B cell (primary cell): Measurements from ENCODE around the gene RBFA. TPM values are rescaled to one million over a fixed set of nuclear protein-coding genes. Genes with fewer than 3 reads are reported as not detected.

Experiments
- ATAC-seq: fragments of 200-7000 bp; cut with Tn5 transposase; one replicate; pipeline ENCODE4 v1.10.0; 2021; ENCODE audit warnings: low read depth, mild to moderate bottlenecking, moderate number of reproducible peaks, moderate library complexity
- CTCF ChIA-PET: fragments of 350-600 bp; sonication (Branson Sonifier 250); formaldehyde crosslinking; loops from one replicate; lab custom pipeline; 2021; ENCODE audit warnings: antibody characterized with exemption, inconsistent platforms; lab: Charles Lee
- POLR2A ChIA-PET: fragments of 350-600 bp; sonication (Branson Sonifier 250); formaldehyde crosslinking; loops from one replicate; lab custom pipeline; 2021; ENCODE audit warnings: antibody characterized with exemption; lab: Charles Lee
- DNase-seq: peaks from one replicate; pipeline ENCODE4 v3.0.0; 2013
- H2AFZ ChIP-seq: 2 replicates; pipeline ENCODE4 v1.6.1; 2012; ENCODE audit warnings: mild to moderate bottlenecking, low read depth, low read length; ENCODE audit not compliant: insufficient read depth, poor library complexity, severe bottlenecking
- H3K27ac ChIP-seq, 2 donors: 1 replicate in 1 of 2; 2 replicates in 1 of 2; pipeline ENCODE4 v1.5.1; 2012 to 2013; ENCODE audit warnings: low read length in 2 of 2, mild to moderate bottlenecking in 2 of 2, moderate library complexity in 1 of 2
- H3K27me3 ChIP-seq, 4 experiments: fragments of 200-600 bp in 1 of 4; sonication (generic) in 1 of 4; replicated peaks in 1 of 4; 1 replicate in 2 of 4; 2 replicates in 2 of 4; pipeline versions ENCODE4 v1.6.1 to v1.7.0; 2013 to 2016; ENCODE audit warnings: low read length in 3 of 4, mild to moderate bottlenecking in 2 of 4, mixed read lengths in 1 of 4, moderate library complexity in 1 of 4; ENCODE audit not compliant: insufficient read depth in 4 of 4, control insufficient read depth in 3 of 4; ENCODE audit errors: control extremely low read depth in 1 of 4
- H3K36me3 ChIP-seq, 2 experiments: replicated peaks in 1 of 2; 1 replicate in 1 of 2; 2 replicates in 1 of 2; pipeline versions ENCODE4 v1.6.1 to v1.7.1; 2013; ENCODE audit warnings: low read length in 1 of 2; ENCODE audit not compliant: insufficient read depth in 2 of 2, control insufficient read depth in 1 of 2; ENCODE audit errors: control extremely low read depth in 1 of 2, extremely low read depth in 1 of 2
- H3K4me1 ChIP-seq, 2 donors: fragments of 200-600 bp in 1 of 2; sonication (generic) in 1 of 2; 1 replicate in 1 of 2; 2 replicates in 1 of 2; pipeline versions ENCODE4 v1.5.1 to v1.6.1; 2013 to 2017; ENCODE audit warnings: low read length in 2 of 2; ENCODE audit not compliant: control insufficient read depth in 2 of 2, insufficient read depth in 2 of 2
- H3K4me2 ChIP-seq: replicated peaks from 2 replicates; pipeline ENCODE3; 2012; ENCODE audit warnings: mild to moderate bottlenecking, low read depth, low read length; ENCODE audit not compliant: poor library complexity, severe bottlenecking
- H3K4me3 ChIP-seq, 5 experiments: fragments of 200-600 bp in 1 of 5; sonication (generic) in 1 of 5; 1 replicate in 3 of 5; 2 replicates in 2 of 5; pipeline versions ENCODE4 v1.5.1 to v1.7.0; 2011 to 2016; ENCODE audit warnings: low read length in 4 of 5, mild to moderate bottlenecking in 4 of 5, low read depth in 2 of 5, control low read depth in 1 of 5, moderate library complexity in 1 of 5; ENCODE audit not compliant: insufficient read depth in 1 of 5; ENCODE audit errors: control extremely low read depth in 1 of 5, extremely low read depth in 1 of 5
- H3K79me2 ChIP-seq: fragments of 200-600 bp; sonication (generic); one replicate; pipeline ENCODE4 v1.6.0; 2016; ENCODE audit warnings: low read length; ENCODE audit not compliant: control insufficient read depth, insufficient read depth
- H3K9ac ChIP-seq: fragments of 200-600 bp; sonication (generic); 2 replicates; pipeline ENCODE4 v1.6.1; 2017; ENCODE audit warnings: mild to moderate bottlenecking, low read length, moderate library complexity
- H3K9me3 ChIP-seq, 3 donors: one replicate each; pipeline versions ENCODE4 v1.6.1 to v1.7.1; 2013; ENCODE audit warnings: low read length in 2 of 3; ENCODE audit not compliant: control insufficient read depth in 2 of 3, insufficient read depth in 1 of 3; ENCODE audit errors: control extremely low read depth in 1 of 3
- H4K20me1 ChIP-seq: 2 replicates; pipeline ENCODE4 v1.6.0; 2012; ENCODE audit warnings: mild to moderate bottlenecking, low read length; ENCODE audit not compliant: insufficient read depth, control insufficient read depth, poor library complexity, severe bottlenecking
- H3K27ac Mint-ChIP-seq: one replicate; pipeline ENCODE4 v1.8.0; 2021; ENCODE audit warnings: mixed read lengths
- H3K27me3 Mint-ChIP-seq: one replicate; pipeline ENCODE4 v1.8.0; 2021; ENCODE audit warnings: mixed read lengths
- H3K4me1 Mint-ChIP-seq: one replicate; pipeline ENCODE4 v1.8.0; 2021; ENCODE audit warnings: mixed read lengths
- H3K4me3 Mint-ChIP-seq: one replicate; pipeline ENCODE4 v1.8.0; 2021; ENCODE audit warnings: mixed read lengths
- H3K9me3 Mint-ChIP-seq: one replicate; pipeline ENCODE4 v1.8.0; 2022; ENCODE audit warnings: mixed read lengths; ENCODE audit not compliant: insufficient read depth
- CTCF ChIP-seq: fragments of 200-600 bp; IDR thresholded peaks from one replicate; pipeline ENCODE4 v1.8.0; 2022; ENCODE audit warnings: antibody characterized with exemption, mild to moderate bottlenecking
- EZH2 ChIP-seq: IDR thresholded peaks from 2 replicates; pipeline ENCODE4 v1.6.1; 2012; ENCODE audit warnings: borderline replicate concordance, low read depth, mild to moderate bottlenecking, moderate library complexity, low read length; ENCODE audit not compliant: insufficient read depth, poor library complexity, severe bottlenecking
- WGBS: methylation state at CpG from one replicate; pipeline ENCODE4 v1.1.5; 2013; ENCODE audit warnings: missing lambda C conversion rate; ENCODE audit not compliant: insufficient coverage; 5-methylcytosine and 5-hydroxymethylcytosine counted together
- intact Hi-C: fragments of 100-400 bp; cut with micrococcal nuclease; formaldehyde crosslinking; loops from one replicate; pipeline ENCODE4 v1.10.0; 2022
- polyA plus RNA-seq: library from polyadenylated mRNA; depleted of rRNA; stranded (reverse); fragments of >200 nt; gene quantifications from 2 replicates; pipeline ENCODE4 v1.2.3, GENCODE V29; 2012
- total RNA-seq, 2 donors: library from RNA; stranded (reverse); fragments of 120-200 nt in 1 of 2; gene quantifications; 1 replicate in 1 of 2; 2 replicates in 1 of 2; pipeline versions ENCODE4 v1.2.3 to v1.2.4, GENCODE V29; 2013 to 2022

RBFA gene
- total and polyA plus RNA-seq, 2 donors (not counting 1 experiment from before 2014, with no cell fraction given), result 22.0 to 24.2 TPM

- TF ChIP-seq EZH2 (no peak), CTCF (no peak)
- intact Hi-C loops, result loop anchor here (1.0 to 10.0 kb wide), 5 partner anchors 24 to 156 kb away; partner anchors contain the start of genes HSBP1L1 and SLC66A2
- peaks cover 32% of the 10 kb centered on the region for H3K4me1 Mint-ChIP-seq
Measured at GRCh38 chr18:79988451-79989194, 45.6 kb upstream of the RBFA start, which contains the start of gene TXNL4A. Gene TXNL4A, minus strand, starts transcription at chr18:79988563. Its CDS starts 171 bp downstream, at chr18:79988392.

More at GRCh38 chr18:79988451-79989194, 45.6 kb upstream of the RBFA start, which contains the start of gene TXNL4A:
- Histone ChIP-seq H3K9ac (peak within 1 kb of the TSS; percentile 89), H3K27me3 (no peaks in the 10 kb centered on the region), H3K4me2 (peak within 1 kb of the TSS; percentile 92), H3K27ac (peak within 1 kb of the TSS; percentile 87 to 94), H3K9me3 (no peaks in the 10 kb centered on the region), H3K36me3 (peaks cover 0 to 15% of the 10 kb centered on the region in 2 experiments), H3K4me3 (peak within 1 kb of the TSS; percentile 75 to 91 (median 89)), H2AFZ (peak within 1 kb of the TSS; percentile 94), H3K79me2 (peaks cover 47% of the 10 kb centered on the region), H4K20me1 (peaks cover 42% of the 10 kb centered on the region), H3K4me1 (peaks cover 15 to 23% of the 10 kb centered on the region in 2 donors)
- Mint-ChIP-seq H3K27ac (peak within 1 kb of the TSS; percentile 94), H3K4me3 (peak within 1 kb of the TSS; percentile 89), H3K27me3 (no peaks in the 10 kb centered on the region), H3K9me3 (no peaks in the 10 kb centered on the region)
- under 1% methylated on average over 70 of the region's 71 CpGs for WGBS
- CTCF ChIA-PET, result interaction anchor here (1.0 to 1.4 kb wide), 2 partner anchors 37 kb away, joined by 3 to 4 read pairs; partner anchors contain the start of gene SLC66A2
- ATAC-seq (peak; percentile 92), DNase-seq (peak; percentile 92)
- POLR2A ChIA-PET, result interaction anchor here (1.0 to 2.5 kb wide), 2 partner anchors 45 to 132 kb away, joined by 4 to 8 read pairs; partner anchors contain the start of gene RBFA
